K562 (cell line): ENCODE measurements around the gene ADAT1. TPM values are rescaled to one million over a fixed set of nuclear protein-coding genes. Genes with fewer than 3 reads are reported as not detected.

Experiments used
- C11orf30 ChIP-seq: fragments of 450-650 bp; IDR thresholded peaks from 2 replicates; pipeline ENCODE4 v1.6.1; 2016; ENCODE audit warnings: low read depth, mild to moderate bottlenecking
- CHD1 ChIP-seq: fragments of 200-600 bp; sonication (generic); IDR thresholded peaks from one replicate; pipeline ENCODE4 v1.6.1; 2012; ENCODE audit warnings: mild to moderate bottlenecking, moderate library complexity, low read length, inconsistent platforms
- E2F6 ChIP-seq, 2 experiments: IDR thresholded peaks; 2 replicates each; pipeline ENCODE4 v1.6.1; 2011; ENCODE audit warnings: borderline replicate concordance in 1 of 2, control low read depth in 1 of 2, low read depth in 1 of 2, low read length in 1 of 2, mild to moderate bottlenecking in 1 of 2, mixed read lengths in 1 of 2, moderate library complexity in 1 of 2; ENCODE audit not compliant: insufficient read depth in 1 of 2, insufficient read length in 1 of 2, poor library complexity in 1 of 2, severe bottlenecking in 1 of 2; ENCODE audit errors: extremely low read depth in 1 of 2
- KLF16 ChIP-seq: IDR thresholded peaks from 2 replicates; pipeline ENCODE4 v1.6.1; 2016; ENCODE audit warnings: antibody characterized with exemption
- NFE2L1 ChIP-seq: fragments of 450-650 bp; IDR thresholded peaks from 2 replicates; pipeline ENCODE4 v1.6.1; 2016; ENCODE audit warnings: missing genetic modification characterization, low read depth, mild to moderate bottlenecking, missing compliant biosample characterization, moderate library complexity, borderline replicate concordance
- PML ChIP-seq: IDR thresholded peaks from 2 replicates; pipeline ENCODE4 v1.6.1; 2012; ENCODE audit warnings: low read length, inconsistent platforms
- RBM14 ChIP-seq: fragments of 200-400 bp; formaldehyde crosslinking; IDR thresholded peaks from 2 replicates; pipeline ENCODE4 v1.6.1; 2018; ENCODE audit warnings: low read depth, mild to moderate bottlenecking, low read length, moderate library complexity, borderline replicate concordance; ENCODE audit not compliant: insufficient read depth
- RFX7 ChIP-seq: fragments of 250-450 bp; sonication (Bioruptor Pico); IDR thresholded peaks from 2 replicates; pipeline ENCODE4 v1.5.1; 2021; ENCODE audit warnings: mild to moderate bottlenecking
- RNF2 ChIP-seq: sonication (generic); IDR thresholded peaks from 2 replicates; pipeline ENCODE4 v1.6.1; 2016
- TARDBP ChIP-seq: fragments of 450-650 bp; IDR thresholded peaks from 2 replicates; pipeline ENCODE4 v1.6.1; 2016
- TCF3 ChIP-seq: sonication (generic); formaldehyde crosslinking; IDR thresholded peaks from 2 replicates; pipeline ENCODE4 v1.4.0; 2020; ENCODE audit warnings: mild to moderate bottlenecking, missing genetic modification reagents
- TCF7 ChIP-seq: sonication (generic); IDR thresholded peaks from 2 replicates; pipeline ENCODE4 v1.6.1; 2016; ENCODE audit warnings: antibody characterized with exemption, borderline replicate concordance
- ZBTB17 ChIP-seq: fragments of 450-650 bp; formaldehyde crosslinking; IDR thresholded peaks from 2 replicates; pipeline ENCODE4 v1.4.0; 2020; ENCODE audit warnings: mild to moderate bottlenecking
- ZC3H8 ChIP-seq: fragments of 450-650 bp; IDR thresholded peaks from 2 replicates; pipeline ENCODE4 v1.6.1; 2017
- ZEB2 ChIP-seq: fragments of 450-650 bp; IDR thresholded peaks from 2 replicates; pipeline ENCODE4 v1.6.1; 2016
- ZNF121 ChIP-seq: sonication (generic); formaldehyde crosslinking; conservative IDR thresholded peaks from 2 replicates; pipeline ENCODE4 v1.8.0; 2022; ENCODE audit warnings: missing genetic modification reagents
- ZNF232 ChIP-seq: sonication (generic); formaldehyde crosslinking; IDR thresholded peaks from 2 replicates; pipeline ENCODE4 v1.8.0; 2022; ENCODE audit warnings: mild to moderate bottlenecking, missing genetic modification reagents
- polyA plus RNA-seq, 8 experiments: library from polyadenylated mRNA; depleted of rRNA in 4 of 8; stranded (reverse) in 5 of 8; unstranded in 3 of 8; fragments of >200 nt; fragmentation: Nextera tagmentation in 2 of 8; fragmentation: Illumina TruSeq in 1 of 8; extraction: Ambion mirVana in 2 of 8; extraction: Trizol in 1 of 8; gene quantifications; 2 replicates each; pipeline versions ENCODE4 v1.2.1 to v1.2.3, GENCODE V29; 2011 to 2014; ENCODE audit warnings: inconsistent platforms in 1 of 8, missing spikeins in 1 of 8
- total RNA-seq, 7 experiments: library from RNA; depleted of rRNA in 6 of 7; stranded (reverse); fragments of >200 nt in 6 of 7; fragmentation: Illumina TruSeq in 2 of 7; extraction: Trizol in 2 of 7; gene quantifications; 2 replicates each; pipeline versions ENCODE4 v1.2.1 to v1.2.3, GENCODE V29; 2011 to 2021; ENCODE audit warnings: low replicate concordance in 1 of 7
- TF ChIP-seq, protein P1 (sequence below), 3 experiments: fragments of 200-800 bp in 1 of 3; fragments of 250-450 bp in 1 of 3; fragments of 450-650 bp in 1 of 3; sonication (Bioruptor Pico) in 1 of 3; sonication (Bioruptor generic) in 1 of 3; formaldehyde crosslinking in 1 of 3; IDR thresholded peaks; 2 replicates each; pipeline versions ENCODE4 v1.6.1 to v1.8.0; 2016 to 2022; ENCODE audit warnings: mild to moderate bottlenecking in 2 of 3, missing genetic modification characterization in 2 of 3, missing compliant biosample characterization in 1 of 3, moderate library complexity in 1 of 3
- TF ChIP-seq, protein P2 (sequence below): fragments of 250-450 bp; sonication (Bioruptor Pico); IDR thresholded peaks from 2 replicates; pipeline ENCODE4 v1.4.0; 2020; ENCODE audit warnings: mild to moderate bottlenecking, moderate library complexity
- TF ChIP-seq, protein P3 (sequence below): sonication (generic); formaldehyde crosslinking; IDR thresholded peaks from 2 replicates; pipeline ENCODE4 v1.8.0; 2022; ENCODE audit warnings: missing genetic modification reagents, mild to moderate bottlenecking, borderline replicate concordance

ADAT1 gene
- total and polyA plus RNA-seq, 9 of the 15 experiments (the other 6 are each of a cell fraction or from before 2014, with no cell fraction given) = 16.0 to 36.7 (median 28.2) TPM

- TF ChIP-seq ZC3H8 = no peak
- peak; percentile 30; the same call in 1 of the 2 replicates for TF ChIP-seq ZEB2
- peak; percentile 81 for TF ChIP-seq KLF16
- TF ChIP-seq ZNF121 (CRISPR knock-in tag) = no peak
- TF ChIP-seq ZNF232 = no peak
- TF ChIP-seq TCF7 = no peak
- no peak for TF ChIP-seq E2F6 (IDR thresholded peaks at IDR 0.05; ENCODE audit: borderline replicate concordance in 1 of 2, extremely low read depth in 1 of 2, insufficient read depth in 1 of 2, insufficient read length in 1 of 2, low read depth in 1 of 2, low read length in 1 of 2, poor library complexity in 1 of 2, severe bottlenecking in 1 of 2)
- no peak for TF ChIP-seq RFX7 (CRISPR knock-in tag)
- TF ChIP-seq CHD1 = no peak
- TF ChIP-seq ZBTB17 (CRISPR knock-in tag) = no peak
- 0 out of 2 replicates have a peak, but pooled peaks have one; percentile 41 for TF ChIP-seq RNF2
- TF ChIP-seq C11orf30 = peak; percentile 8
- TF ChIP-seq, protein P1, sequence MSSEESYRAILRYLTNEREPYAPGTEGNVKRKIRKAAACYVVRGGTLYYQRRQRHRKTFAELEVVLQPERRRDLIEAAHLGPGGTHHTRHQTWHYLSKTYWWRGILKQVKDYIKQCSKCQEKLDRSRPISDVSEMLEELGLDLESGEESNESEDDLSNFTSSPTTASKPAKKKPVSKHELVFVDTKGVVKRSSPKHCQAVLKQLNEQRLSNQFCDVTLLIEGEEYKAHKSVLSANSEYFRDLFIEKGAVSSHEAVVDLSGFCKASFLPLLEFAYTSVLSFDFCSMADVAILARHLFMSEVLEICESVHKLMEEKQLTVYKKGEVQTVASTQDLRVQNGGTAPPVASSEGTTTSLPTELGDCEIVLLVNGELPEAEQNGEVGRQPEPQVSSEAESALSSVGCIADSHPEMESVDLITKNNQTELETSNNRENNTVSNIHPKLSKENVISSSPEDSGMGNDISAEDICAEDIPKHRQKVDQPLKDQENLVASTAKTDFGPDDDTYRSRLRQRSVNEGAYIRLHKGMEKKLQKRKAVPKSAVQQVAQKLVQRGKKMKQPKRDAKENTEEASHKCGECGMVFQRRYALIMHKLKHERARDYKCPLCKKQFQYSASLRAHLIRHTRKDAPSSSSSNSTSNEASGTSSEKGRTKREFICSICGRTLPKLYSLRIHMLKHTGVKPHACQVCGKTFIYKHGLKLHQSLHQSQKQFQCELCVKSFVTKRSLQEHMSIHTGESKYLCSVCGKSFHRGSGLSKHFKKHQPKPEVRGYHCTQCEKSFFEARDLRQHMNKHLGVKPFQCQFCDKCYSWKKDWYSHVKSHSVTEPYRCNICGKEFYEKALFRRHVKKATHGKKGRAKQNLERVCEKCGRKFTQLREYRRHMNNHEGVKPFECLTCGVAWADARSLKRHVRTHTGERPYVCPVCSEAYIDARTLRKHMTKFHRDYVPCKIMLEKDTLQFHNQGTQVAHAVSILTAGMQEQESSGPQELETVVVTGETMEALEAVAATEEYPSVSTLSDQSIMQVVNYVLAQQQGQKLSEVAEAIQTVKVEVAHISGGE (CRISPR knock-in tag; IDR thresholded peaks at IDR 0.05) = no peak
- peak; percentile 68; the same call in 1 of the 2 replicates for TF ChIP-seq PML
- no peak for TF ChIP-seq TARDBP
- no peak for TF ChIP-seq RBM14
- TF ChIP-seq, protein P2, sequence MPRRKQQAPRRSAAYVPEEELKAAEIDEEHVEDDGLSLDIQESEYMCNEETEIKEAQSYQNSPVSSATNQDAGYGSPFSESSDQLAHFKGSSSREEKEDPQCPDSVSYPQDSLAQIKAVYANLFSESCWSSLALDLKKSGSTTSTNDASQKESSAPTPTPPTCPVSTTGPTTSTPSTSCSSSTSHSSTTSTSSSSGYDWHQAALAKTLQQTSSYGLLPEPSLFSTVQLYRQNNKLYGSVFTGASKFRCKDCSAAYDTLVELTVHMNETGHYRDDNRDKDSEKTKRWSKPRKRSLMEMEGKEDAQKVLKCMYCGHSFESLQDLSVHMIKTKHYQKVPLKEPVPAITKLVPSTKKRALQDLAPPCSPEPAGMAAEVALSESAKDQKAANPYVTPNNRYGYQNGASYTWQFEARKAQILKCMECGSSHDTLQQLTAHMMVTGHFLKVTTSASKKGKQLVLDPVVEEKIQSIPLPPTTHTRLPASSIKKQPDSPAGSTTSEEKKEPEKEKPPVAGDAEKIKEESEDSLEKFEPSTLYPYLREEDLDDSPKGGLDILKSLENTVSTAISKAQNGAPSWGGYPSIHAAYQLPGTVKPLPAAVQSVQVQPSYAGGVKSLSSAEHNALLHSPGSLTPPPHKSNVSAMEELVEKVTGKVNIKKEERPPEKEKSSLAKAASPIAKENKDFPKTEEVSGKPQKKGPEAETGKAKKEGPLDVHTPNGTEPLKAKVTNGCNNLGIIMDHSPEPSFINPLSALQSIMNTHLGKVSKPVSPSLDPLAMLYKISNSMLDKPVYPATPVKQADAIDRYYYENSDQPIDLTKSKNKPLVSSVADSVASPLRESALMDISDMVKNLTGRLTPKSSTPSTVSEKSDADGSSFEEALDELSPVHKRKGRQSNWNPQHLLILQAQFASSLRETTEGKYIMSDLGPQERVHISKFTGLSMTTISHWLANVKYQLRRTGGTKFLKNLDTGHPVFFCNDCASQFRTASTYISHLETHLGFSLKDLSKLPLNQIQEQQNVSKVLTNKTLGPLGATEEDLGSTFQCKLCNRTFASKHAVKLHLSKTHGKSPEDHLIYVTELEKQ (CRISPR knock-in tag) = no peak
- TF ChIP-seq, protein P3, sequence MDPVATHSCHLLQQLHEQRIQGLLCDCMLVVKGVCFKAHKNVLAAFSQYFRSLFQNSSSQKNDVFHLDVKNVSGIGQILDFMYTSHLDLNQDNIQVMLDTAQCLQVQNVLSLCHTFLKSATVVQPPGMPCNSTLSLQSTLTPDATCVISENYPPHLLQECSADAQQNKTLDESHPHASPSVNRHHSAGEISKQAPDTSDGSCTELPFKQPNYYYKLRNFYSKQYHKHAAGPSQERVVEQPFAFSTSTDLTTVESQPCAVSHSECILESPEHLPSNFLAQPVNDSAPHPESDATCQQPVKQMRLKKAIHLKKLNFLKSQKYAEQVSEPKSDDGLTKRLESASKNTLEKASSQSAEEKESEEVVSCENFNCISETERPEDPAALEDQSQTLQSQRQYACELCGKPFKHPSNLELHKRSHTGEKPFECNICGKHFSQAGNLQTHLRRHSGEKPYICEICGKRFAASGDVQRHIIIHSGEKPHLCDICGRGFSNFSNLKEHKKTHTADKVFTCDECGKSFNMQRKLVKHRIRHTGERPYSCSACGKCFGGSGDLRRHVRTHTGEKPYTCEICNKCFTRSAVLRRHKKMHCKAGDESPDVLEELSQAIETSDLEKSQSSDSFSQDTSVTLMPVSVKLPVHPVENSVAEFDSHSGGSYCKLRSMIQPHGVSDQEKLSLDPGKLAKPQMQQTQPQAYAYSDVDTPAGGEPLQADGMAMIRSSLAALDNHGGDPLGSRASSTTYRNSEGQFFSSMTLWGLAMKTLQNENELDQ (CRISPR knock-in tag) = no peak
- TF ChIP-seq NFE2L1 (tag) = no peak
- peak; percentile 91 for TF ChIP-seq TCF3
These were observed 2.0 kb downstream of the ADAT1 start (continued) for GRCh38 chr16:75621170-75621477.
